Astrocyte (in vitro differentiated cells and primary cell): Measurements from ENCODE around the gene C16orf54. TPM values are rescaled to one million over a fixed set of nuclear protein-coding genes. Genes with fewer than 3 reads are reported as not detected.

ENCODE experiments used
- DNase-seq: peaks from one replicate; pipeline ENCODE4 v3.0.0-alpha.2; 2010; ENCODE audit warnings: low read depth
- FAIRE-seq: peaks from 2 replicates; lab custom pipeline; 2011; peaks lifted over from hg19 to GRCh38; lab: Jason Lieb, UNC
- H2AFZ ChIP-seq: 2 replicates; pipeline ENCODE4 v1.6.0; 2012; ENCODE audit warnings: low read depth, low read length, inconsistent platforms
- H3K27ac ChIP-seq: 2 replicates; pipeline ENCODE4 v1.5.1; 2011; ENCODE audit warnings: low read depth, low read length, inconsistent platforms
- H3K27me3 ChIP-seq: 2 replicates; pipeline ENCODE4 v1.6.0; 2011; ENCODE audit warnings: low read length, inconsistent platforms; ENCODE audit not compliant: insufficient read depth
- H3K36me3 ChIP-seq: 2 replicates; pipeline ENCODE4 v1.5.1; 2011; ENCODE audit warnings: low read length, inconsistent platforms; ENCODE audit not compliant: insufficient read depth
- H3K4me1 ChIP-seq: 2 replicates; pipeline ENCODE4 v1.5.1; 2011; ENCODE audit warnings: low read length, inconsistent platforms; ENCODE audit not compliant: insufficient read depth
- H3K4me2 ChIP-seq: 2 replicates; pipeline ENCODE4 v1.6.0; 2012; ENCODE audit warnings: low read length, inconsistent platforms
- H3K4me3 ChIP-seq: 2 replicates; pipeline ENCODE4 v1.5.1; 2011; ENCODE audit warnings: low read depth, mild to moderate bottlenecking, low read length, inconsistent platforms; ENCODE audit not compliant: insufficient read depth
- H3K79me2 ChIP-seq: 2 replicates; pipeline ENCODE4 v1.6.0; 2012; ENCODE audit warnings: mild to moderate bottlenecking, low read length, inconsistent platforms; ENCODE audit not compliant: insufficient read depth
- H3K9ac ChIP-seq: 2 replicates; pipeline ENCODE4 v1.6.0; 2012; ENCODE audit warnings: mild to moderate bottlenecking, low read length, inconsistent platforms
- H3K9me3 ChIP-seq: 2 replicates; pipeline ENCODE4 v1.5.1; 2012; ENCODE audit warnings: low read depth, mild to moderate bottlenecking, low read length, inconsistent platforms; ENCODE audit not compliant: insufficient read depth
- H4K20me1 ChIP-seq: 2 replicates; pipeline ENCODE4 v1.6.0; 2012; ENCODE audit warnings: low read length, inconsistent platforms; ENCODE audit not compliant: insufficient read depth
- H3K27ac Mint-ChIP-seq: one replicate; pipeline ENCODE4 v1.8.0; 2021; ENCODE audit warnings: mild to moderate bottlenecking, mixed read lengths; ENCODE audit not compliant: unreplicated experiment
- H3K27me3 Mint-ChIP-seq: one replicate; pipeline ENCODE4 v1.8.0; 2021; ENCODE audit warnings: low read depth, mixed read lengths; ENCODE audit not compliant: unreplicated experiment
- H3K36me3 Mint-ChIP-seq: one replicate; pipeline ENCODE4 v1.8.0; 2021; ENCODE audit warnings: low read depth, mixed read lengths; ENCODE audit not compliant: unreplicated experiment
- H3K4me1 Mint-ChIP-seq: one replicate; pipeline ENCODE4 v1.8.0; 2021; ENCODE audit warnings: low read depth, mixed read lengths; ENCODE audit not compliant: unreplicated experiment
- H3K4me3 Mint-ChIP-seq: one replicate; pipeline ENCODE4 v1.8.0; 2021; ENCODE audit warnings: mild to moderate bottlenecking, moderate library complexity, mixed read lengths; ENCODE audit not compliant: unreplicated experiment
- H3K9me3 Mint-ChIP-seq: one replicate; pipeline ENCODE4 v1.8.0; 2021; ENCODE audit warnings: mild to moderate bottlenecking, mixed read lengths; ENCODE audit not compliant: unreplicated experiment
- EZH2 ChIP-seq: IDR thresholded peaks from 2 replicates; pipeline ENCODE4 v1.6.1; 2012; ENCODE audit warnings: mild to moderate bottlenecking, low read length, inconsistent platforms; ENCODE audit not compliant: insufficient read depth
- total RNA-seq: library from RNA; stranded (reverse); gene quantifications from 2 replicates; pipeline ENCODE4 v1.2.1, GENCODE V29; 2021
- TF ChIP-seq, protein P1 (sequence below): IDR thresholded peaks from 2 replicates; pipeline ENCODE4 v1.5.1; 2011; ENCODE audit warnings: low read depth, mild to moderate bottlenecking, inconsistent platforms, low read length, moderate library complexity; ENCODE audit not compliant: insufficient read depth

The C16orf54 gene
- total RNA-seq, 1 donor from 2014 or later = not detected

DNA sequence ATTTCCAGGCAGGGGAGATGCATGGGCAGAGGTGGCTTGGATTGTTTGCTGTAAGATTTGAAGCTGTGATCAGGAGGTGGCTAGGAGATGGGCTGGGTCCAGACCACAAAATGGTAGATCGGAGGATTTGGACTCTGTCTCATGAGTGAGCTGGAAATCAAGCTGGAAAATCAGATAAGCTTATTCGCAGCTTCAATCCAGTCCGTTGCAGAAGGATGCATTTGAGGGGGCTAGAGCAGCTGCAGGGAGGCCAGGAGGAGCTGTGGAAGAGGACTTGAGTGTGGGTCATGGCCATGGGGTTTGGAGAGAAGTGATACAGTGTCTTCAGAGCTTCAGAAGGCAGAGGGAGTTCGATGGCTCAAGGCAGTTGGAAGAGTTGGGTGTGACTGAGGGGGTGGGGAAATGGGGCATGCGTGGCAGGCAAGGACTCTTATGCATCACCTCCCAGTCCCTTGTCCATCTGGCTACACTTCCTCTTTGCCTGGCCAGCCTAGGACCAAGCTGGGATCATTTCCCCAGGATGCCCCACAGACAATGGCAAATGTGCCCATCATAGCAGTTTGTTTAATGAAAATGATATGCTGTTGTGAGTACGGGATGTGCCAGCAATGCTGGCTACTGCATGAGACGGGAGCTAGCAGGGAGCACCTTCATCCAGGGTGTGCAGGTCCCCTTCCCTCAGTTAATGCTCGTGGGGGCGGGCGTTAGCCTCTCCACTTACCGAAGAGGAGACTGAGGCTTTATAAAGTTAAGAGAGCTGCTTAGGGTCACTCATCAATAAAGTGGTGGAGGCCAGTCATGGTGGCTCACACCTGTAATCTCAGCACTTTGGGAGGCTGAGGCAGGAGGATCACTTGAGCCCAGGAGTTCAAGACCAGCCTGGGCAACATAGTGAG lies 46.2 kb downstream of the C16orf54 start:
- Histone ChIP-seq H3K4me1 (no peaks in the 10 kb centered on the region), H3K27ac (no peak overlapping the region), H3K4me3 (no peak overlapping the region), H3K27me3 (no peaks in the 10 kb centered on the region), H2AFZ (no peak overlapping the region), H3K9me3 (no peaks in the 10 kb centered on the region), H3K9ac (no peak overlapping the region), H3K36me3 (no peaks in the 10 kb centered on the region), H4K20me1 (no peaks in the 10 kb centered on the region), H3K79me2 (no peaks in the 10 kb centered on the region), H3K4me2 (no peak overlapping the region)
- H3K9me3 Mint-ChIP-seq = no peaks in the 10 kb centered on the region
- H3K27ac Mint-ChIP-seq = no peak overlapping the region
- no peak for DNase-seq
- peaks cover 2% of the 10 kb centered on the region for H3K4me1 Mint-ChIP-seq
- TF ChIP-seq, protein P1, sequence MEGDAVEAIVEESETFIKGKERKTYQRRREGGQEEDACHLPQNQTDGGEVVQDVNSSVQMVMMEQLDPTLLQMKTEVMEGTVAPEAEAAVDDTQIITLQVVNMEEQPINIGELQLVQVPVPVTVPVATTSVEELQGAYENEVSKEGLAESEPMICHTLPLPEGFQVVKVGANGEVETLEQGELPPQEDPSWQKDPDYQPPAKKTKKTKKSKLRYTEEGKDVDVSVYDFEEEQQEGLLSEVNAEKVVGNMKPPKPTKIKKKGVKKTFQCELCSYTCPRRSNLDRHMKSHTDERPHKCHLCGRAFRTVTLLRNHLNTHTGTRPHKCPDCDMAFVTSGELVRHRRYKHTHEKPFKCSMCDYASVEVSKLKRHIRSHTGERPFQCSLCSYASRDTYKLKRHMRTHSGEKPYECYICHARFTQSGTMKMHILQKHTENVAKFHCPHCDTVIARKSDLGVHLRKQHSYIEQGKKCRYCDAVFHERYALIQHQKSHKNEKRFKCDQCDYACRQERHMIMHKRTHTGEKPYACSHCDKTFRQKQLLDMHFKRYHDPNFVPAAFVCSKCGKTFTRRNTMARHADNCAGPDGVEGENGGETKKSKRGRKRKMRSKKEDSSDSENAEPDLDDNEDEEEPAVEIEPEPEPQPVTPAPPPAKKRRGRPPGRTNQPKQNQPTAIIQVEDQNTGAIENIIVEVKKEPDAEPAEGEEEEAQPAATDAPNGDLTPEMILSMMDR = no peak
- no peak for TF ChIP-seq EZH2
- H3K27me3 Mint-ChIP-seq = no peaks in the 10 kb centered on the region
- peaks cover 11% of the 10 kb centered on the region for H3K36me3 Mint-ChIP-seq
- FAIRE-seq = no peak
- peak overlapping the region; percentile 0 for H3K4me3 Mint-ChIP-seq

DNA sequence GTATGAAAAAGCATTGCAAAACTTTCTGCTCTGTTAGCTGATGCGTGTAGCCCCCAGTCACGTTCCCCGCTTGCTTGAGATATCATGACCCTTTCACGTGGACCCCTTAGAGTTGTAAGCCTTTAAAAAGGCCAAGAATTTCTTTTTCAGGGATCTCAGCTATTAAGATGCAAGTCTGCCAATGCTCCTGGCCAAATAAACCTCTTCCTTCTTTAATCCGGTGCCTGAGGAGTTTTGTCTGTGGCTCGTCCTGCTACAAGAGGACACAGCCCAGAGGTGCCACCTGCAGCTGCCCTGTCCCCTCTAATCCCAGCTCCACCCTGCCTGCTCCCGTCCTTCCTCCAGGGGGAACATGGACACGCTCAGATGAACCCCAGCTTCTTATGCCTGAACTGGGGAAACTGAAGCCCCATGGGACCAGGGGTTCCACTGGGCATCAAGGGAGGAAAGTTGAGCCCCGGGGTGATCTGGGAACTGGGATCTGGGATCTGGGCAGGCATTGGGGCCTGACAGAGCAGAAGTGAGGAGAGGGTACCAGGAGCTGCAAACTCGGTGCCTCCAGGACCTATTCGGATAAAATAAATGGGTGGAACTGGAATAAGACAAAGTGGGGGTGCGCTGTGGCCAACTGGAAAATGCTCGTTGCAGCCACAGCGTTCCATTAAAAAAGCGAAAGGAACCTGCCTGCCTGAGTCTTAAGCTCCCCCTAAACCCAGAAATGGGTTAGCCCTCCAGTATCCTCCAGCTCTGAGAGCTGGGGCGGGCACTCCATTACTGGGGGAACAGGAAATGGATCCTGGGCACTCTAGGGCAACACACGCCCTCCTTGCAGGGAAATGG lies 47.1 kb downstream of the C16orf54 start:
- DNase-seq = no peak
- Histone ChIP-seq H3K27me3 (no peaks in the 10 kb centered on the region), H3K36me3 (no peaks in the 10 kb centered on the region), H3K4me1 (no peaks in the 10 kb centered on the region), H4K20me1 (no peaks in the 10 kb centered on the region), H3K9me3 (no peaks in the 10 kb centered on the region), H3K79me2 (no peaks in the 10 kb centered on the region), H3K4me3 (no peak overlapping the region), H3K9ac (no peak overlapping the region), H3K27ac (no peak overlapping the region), H3K4me2 (no peak overlapping the region), H2AFZ (no peak overlapping the region)
- Mint-ChIP-seq H3K4me3 (no peak overlapping the region), H3K4me1 (peaks cover 2% of the 10 kb centered on the region), H3K36me3 (peaks cover 11% of the 10 kb centered on the region), H3K27ac (peak overlapping the region; percentile 6), H3K27me3 (no peaks in the 10 kb centered on the region), H3K9me3 (no peaks in the 10 kb centered on the region)
- TF ChIP-seq, protein P1 = no peak
- TF ChIP-seq EZH2 = no peak
- FAIRE-seq = no peak
